Upper lobe of left lung (tissue), 4 donors: ENCODE measurements around the gene SAMD4A.

Source experiments
- POLR2A ChIP-seq, 4 donors: fragments of 450-650 bp; IDR thresholded peaks; one replicate each; pipeline ENCODE4 v1.5.1; 2016 to 2017; ENCODE audit warnings: antibody characterized with exemption in 4 of 4, mild to moderate bottlenecking in 2 of 4
- TF ChIP-seq, protein P1 (sequence below), 6 experiments: fragments of 450-650 bp in 4 of 6; fragments of 200-600 bp in 2 of 6; sonication (generic) in 2 of 6; IDR thresholded peaks; one replicate each; pipeline ENCODE4 v1.5.1; 2016 to 2019; ENCODE audit warnings: antibody characterized with exemption in 6 of 6

DNA sequence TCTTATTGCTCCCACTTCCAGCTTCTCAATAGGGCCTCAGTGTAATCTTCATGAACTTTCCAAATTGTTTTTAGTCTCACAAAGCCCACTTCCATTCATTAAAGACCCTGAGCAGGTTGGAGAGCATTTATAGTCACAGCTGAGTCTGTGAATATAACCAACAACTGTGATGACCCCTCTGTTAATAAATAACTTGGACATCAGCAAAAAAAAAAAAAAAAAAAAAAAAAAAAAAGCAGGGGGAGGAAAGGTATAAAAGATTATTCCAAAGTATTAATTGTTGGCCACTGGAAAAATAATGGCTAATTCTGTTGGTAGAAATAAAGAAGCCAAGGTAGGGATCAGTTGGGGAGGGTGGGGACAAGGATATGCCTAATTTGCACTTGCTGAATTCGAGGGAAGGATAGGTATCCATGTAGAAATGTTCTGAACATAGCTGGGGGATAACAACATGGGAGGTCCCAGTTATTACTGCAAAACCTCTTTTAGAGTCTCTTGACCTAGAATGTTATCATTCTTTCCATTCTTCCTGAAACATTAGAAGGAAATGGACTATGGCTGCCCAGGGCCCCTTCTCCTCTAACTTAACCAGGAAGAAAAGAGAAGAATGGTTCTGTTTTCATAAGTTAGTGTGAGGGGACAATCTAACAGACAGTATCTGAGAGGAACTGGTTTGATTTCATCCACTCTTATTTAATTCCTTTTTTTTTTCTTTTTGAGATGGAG, 56.5 kb downstream of the SAMD4A start:
- TF ChIP-seq, protein P1, sequence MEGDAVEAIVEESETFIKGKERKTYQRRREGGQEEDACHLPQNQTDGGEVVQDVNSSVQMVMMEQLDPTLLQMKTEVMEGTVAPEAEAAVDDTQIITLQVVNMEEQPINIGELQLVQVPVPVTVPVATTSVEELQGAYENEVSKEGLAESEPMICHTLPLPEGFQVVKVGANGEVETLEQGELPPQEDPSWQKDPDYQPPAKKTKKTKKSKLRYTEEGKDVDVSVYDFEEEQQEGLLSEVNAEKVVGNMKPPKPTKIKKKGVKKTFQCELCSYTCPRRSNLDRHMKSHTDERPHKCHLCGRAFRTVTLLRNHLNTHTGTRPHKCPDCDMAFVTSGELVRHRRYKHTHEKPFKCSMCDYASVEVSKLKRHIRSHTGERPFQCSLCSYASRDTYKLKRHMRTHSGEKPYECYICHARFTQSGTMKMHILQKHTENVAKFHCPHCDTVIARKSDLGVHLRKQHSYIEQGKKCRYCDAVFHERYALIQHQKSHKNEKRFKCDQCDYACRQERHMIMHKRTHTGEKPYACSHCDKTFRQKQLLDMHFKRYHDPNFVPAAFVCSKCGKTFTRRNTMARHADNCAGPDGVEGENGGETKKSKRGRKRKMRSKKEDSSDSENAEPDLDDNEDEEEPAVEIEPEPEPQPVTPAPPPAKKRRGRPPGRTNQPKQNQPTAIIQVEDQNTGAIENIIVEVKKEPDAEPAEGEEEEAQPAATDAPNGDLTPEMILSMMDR (IDR thresholded peaks at IDR 0.05), result no peak
- no peak for TF ChIP-seq POLR2A (IDR thresholded peaks at IDR 0.05)
